Mesenchymal stem cell (in vitro differentiated cells and primary cell): ENCODE data around the gene TREML1.

Experiments
- DNase-seq: peaks from one replicate; pipeline ENCODE4 v3.0.0-alpha.2; 2013
- H2AFZ ChIP-seq: one replicate; pipeline ENCODE4 v1.6.1; 2013; ENCODE audit warnings: low read depth, mild to moderate bottlenecking, control low read depth, inconsistent platforms, low read length, moderate library complexity
- H2AK5ac ChIP-seq: 2 replicates; pipeline ENCODE4 v1.6.1; 2013; ENCODE audit warnings: low read length, moderate library complexity, mild to moderate bottlenecking, inconsistent platforms; ENCODE audit not compliant: severe bottlenecking
- H2BK120ac ChIP-seq: one replicate; pipeline ENCODE4 v1.6.1; 2013; ENCODE audit warnings: low read depth, mild to moderate bottlenecking, inconsistent platforms, low read length, moderate library complexity
- H2BK12ac ChIP-seq, 2 experiments: one replicate each; pipeline ENCODE4 v1.6.1; 2013; ENCODE audit warnings: inconsistent platforms in 2 of 2, low read length in 2 of 2, mild to moderate bottlenecking in 2 of 2, moderate library complexity in 2 of 2, control low read depth in 1 of 2
- H2BK15ac ChIP-seq: one replicate; pipeline ENCODE4 v1.6.1; 2013; ENCODE audit warnings: mild to moderate bottlenecking, low read depth, inconsistent platforms; ENCODE audit not compliant: poor library complexity, severe bottlenecking
- H2BK5ac ChIP-seq: 2 replicates; pipeline ENCODE4 v1.6.1; 2013; ENCODE audit warnings: low read depth, mild to moderate bottlenecking, low read length, control low read depth, inconsistent platforms; ENCODE audit not compliant: poor library complexity, severe bottlenecking
- H3K14ac ChIP-seq, 2 experiments: one replicate each; pipeline ENCODE4 v1.6.1; 2013; ENCODE audit warnings: inconsistent platforms in 2 of 2, low read length in 2 of 2, control low read depth in 1 of 2, mild to moderate bottlenecking in 1 of 2, moderate library complexity in 1 of 2
- H3K18ac ChIP-seq, 2 experiments: one replicate each; pipeline ENCODE4 v1.6.1; 2013; ENCODE audit warnings: inconsistent platforms in 2 of 2, low read length in 2 of 2, control low read depth in 1 of 2, low read depth in 1 of 2, mild to moderate bottlenecking in 1 of 2
- H3K23ac ChIP-seq, 2 experiments: one replicate each; pipeline ENCODE4 v1.6.1; 2013; ENCODE audit warnings: inconsistent platforms in 2 of 2, low read length in 2 of 2, mild to moderate bottlenecking in 2 of 2, moderate library complexity in 2 of 2, control low read depth in 1 of 2
- H3K27ac ChIP-seq: 2 replicates; pipeline ENCODE4 v1.5.1; 2013; ENCODE audit warnings: mild to moderate bottlenecking, moderate library complexity, low read length, control low read depth, inconsistent platforms; ENCODE audit not compliant: poor library complexity, severe bottlenecking
- H3K27me3 ChIP-seq, 2 experiments: 2 replicates each; pipeline versions ENCODE4 v1.6.1 to v1.7.0; 2013; ENCODE audit warnings: low read length in 2 of 2, mild to moderate bottlenecking in 2 of 2, moderate library complexity in 2 of 2, control low read depth in 1 of 2, inconsistent platforms in 1 of 2; ENCODE audit not compliant: control insufficient read depth in 1 of 2, insufficient read depth in 1 of 2
- H3K36me3 ChIP-seq, 2 experiments: 2 replicates each; pipeline versions ENCODE4 v1.6.1 to v1.7.0; 2013; ENCODE audit warnings: low read length in 2 of 2, control low read depth in 1 of 2, inconsistent platforms in 1 of 2, low read depth in 1 of 2, mild to moderate bottlenecking in 1 of 2; ENCODE audit not compliant: insufficient read depth in 2 of 2, control insufficient read depth in 1 of 2
- H3K4ac ChIP-seq, 2 experiments: one replicate each; pipeline ENCODE4 v1.6.1; 2013; ENCODE audit warnings: inconsistent platforms in 2 of 2, low read length in 2 of 2, mild to moderate bottlenecking in 2 of 2, moderate library complexity in 2 of 2, control low read depth in 1 of 2, low read depth in 1 of 2
- H3K4me1 ChIP-seq: 2 replicates; pipeline ENCODE4 v1.6.1; 2013; ENCODE audit warnings: low read depth, low read length, control low read depth; ENCODE audit not compliant: control insufficient read depth, insufficient read depth
- H3K4me2 ChIP-seq: 2 replicates; pipeline ENCODE4 v1.6.1; 2013; ENCODE audit warnings: low read length, mild to moderate bottlenecking, inconsistent platforms; ENCODE audit not compliant: poor library complexity, severe bottlenecking
- H3K4me3 ChIP-seq, 2 experiments: 2 replicates each; pipeline versions ENCODE4 v1.5.1 to v1.7.0; 2013; ENCODE audit warnings: low read length in 2 of 2, mild to moderate bottlenecking in 2 of 2, control low read depth in 1 of 2, low read depth in 1 of 2; ENCODE audit not compliant: insufficient read depth in 1 of 2
- H3K79me1 ChIP-seq: replicated peaks from 2 replicates; pipeline ENCODE4 v1.6.1; 2013; ENCODE audit warnings: mild to moderate bottlenecking, control low read depth, low read length, inconsistent platforms; ENCODE audit not compliant: poor library complexity, severe bottlenecking
- H3K9ac ChIP-seq: 2 replicates; pipeline ENCODE4 v1.7.0; 2013; ENCODE audit warnings: mild to moderate bottlenecking, low read length, moderate library complexity
- H3K9me3 ChIP-seq: 2 replicates; pipeline ENCODE4 v1.7.0; 2013; ENCODE audit warnings: mild to moderate bottlenecking, low read length; ENCODE audit not compliant: control insufficient read depth
- H4K8ac ChIP-seq: one replicate; pipeline ENCODE4 v1.6.1; 2013; ENCODE audit warnings: inconsistent platforms, mild to moderate bottlenecking, low read length, moderate library complexity
- H4K91ac ChIP-seq: one replicate; pipeline ENCODE4 v1.6.1; 2013; ENCODE audit warnings: mild to moderate bottlenecking, low read length, inconsistent platforms
- WGBS: methylation state at CpG from one replicate; pipeline ENCODE4 v1.1.7; 2013; ENCODE audit warnings: mixed read lengths; 5-methylcytosine and 5-hydroxymethylcytosine counted together

The TREML1 gene

GRCh38 chr6:41193171-41193734, 39.1 kb upstream of the TREML1 start:
- H2AFZ ChIP-seq, result no peak overlapping the region
- 85% methylated on average over 5 of the region's 5 CpGs for WGBS
- no peak for DNase-seq

GRCh38 chr6:41191569-41191968, 37.4 kb upstream of the TREML1 start:
- 21% methylated on average over 6 of the region's 6 CpGs for WGBS

More at GRCh38 chr6:41193171-41193734, 39.1 kb upstream of the TREML1 start:
- H2BK15ac ChIP-seq, result no peak overlapping the region
- H2BK5ac ChIP-seq, result no peak overlapping the region
- H3K23ac ChIP-seq, result no peak overlapping the region
- no peak overlapping the region for H3K18ac ChIP-seq
- H3K9ac ChIP-seq, result no peak overlapping the region
- H2BK120ac ChIP-seq, result no peak overlapping the region
- H4K8ac ChIP-seq, result no peak overlapping the region
- H3K4me1 ChIP-seq, result no peaks in the 10 kb centered on the region
- no peak overlapping the region for H3K4me2 ChIP-seq
- H3K27me3 ChIP-seq, result peaks cover 42 to 53% of the 10 kb centered on the region in 2 experiments
- no peak overlapping the region for H3K14ac ChIP-seq
- H3K4me3 ChIP-seq, result no peak overlapping the region
- no peak overlapping the region for H2AK5ac ChIP-seq
- H3K27ac ChIP-seq, result no peak overlapping the region
- H3K36me3 ChIP-seq, result no peaks in the 10 kb centered on the region
- no peak overlapping the region for H2BK12ac ChIP-seq
- no peak overlapping the region for H3K4ac ChIP-seq
- peaks cover 12% of the 10 kb centered on the region for H3K9me3 ChIP-seq
- no peaks in the 10 kb centered on the region for H3K79me1 ChIP-seq
- H4K91ac ChIP-seq, result no peak overlapping the region

GRCh38 chr6:41190791-41191190, 36.6 kb upstream of the TREML1 start:
- Histone ChIP-seq H3K36me3 (no peaks in the 10 kb centered on the region), H3K14ac (no peak overlapping the region), H4K8ac (no peak overlapping the region), H3K27me3 (peaks cover 45 to 48% of the 10 kb centered on the region in 2 experiments), H3K27ac (no peak overlapping the region), H3K79me1 (no peaks in the 10 kb centered on the region), H2AK5ac (no peak overlapping the region), H3K4me3 (no peak overlapping the region), H3K4ac (no peak overlapping the region), H3K18ac (no peak overlapping the region), H4K91ac (no peak overlapping the region), H3K9me3 (peaks cover 12% of the 10 kb centered on the region), H3K9ac (no peak overlapping the region), H3K23ac (no peak overlapping the region), H3K4me1 (no peaks in the 10 kb centered on the region), H3K4me2 (no peak overlapping the region), H2BK12ac (no peak overlapping the region), H2BK15ac (no peak overlapping the region), H2BK120ac (no peak overlapping the region), H2AFZ (no peak overlapping the region), H2BK5ac (no peak overlapping the region)
- WGBS, result 91% methylated on average over 3 of the region's 3 CpGs
- no peak for DNase-seq

More at GRCh38 chr6:41191569-41191968, 37.4 kb upstream of the TREML1 start:
- H3K79me1 ChIP-seq, result no peaks in the 10 kb centered on the region
- H3K4ac ChIP-seq, result no peak overlapping the region
- DNase-seq, result peak; percentile 14
- H2AFZ ChIP-seq, result no peak overlapping the region
- H3K18ac ChIP-seq, result no peak overlapping the region
- H2BK15ac ChIP-seq, result no peak overlapping the region
- no peak overlapping the region for H2BK12ac ChIP-seq
- H3K23ac ChIP-seq, result no peak overlapping the region
- no peaks in the 10 kb centered on the region for H3K36me3 ChIP-seq
- no peak overlapping the region for H3K4me2 ChIP-seq
- H3K27ac ChIP-seq, result no peak overlapping the region
- peaks cover 45 to 49% of the 10 kb centered on the region in 2 experiments for H3K27me3 ChIP-seq
- H2AK5ac ChIP-seq, result no peak overlapping the region
- H3K14ac ChIP-seq, result no peak overlapping the region
- H2BK120ac ChIP-seq, result no peak overlapping the region
- peaks cover 12% of the 10 kb centered on the region for H3K9me3 ChIP-seq
- no peaks in the 10 kb centered on the region for H3K4me1 ChIP-seq
- H2BK5ac ChIP-seq, result no peak overlapping the region
- no peak overlapping the region for H3K9ac ChIP-seq
- no peak overlapping the region for H4K91ac ChIP-seq
- H4K8ac ChIP-seq, result no peak overlapping the region
- no peak overlapping the region for H3K4me3 ChIP-seq

- H2AFZ ChIP-seq, result no peak overlapping the region
- no peak overlapping the region for H3K9ac ChIP-seq
- no peak overlapping the region for H2BK5ac ChIP-seq
- H2BK12ac ChIP-seq, result no peak overlapping the region
- no peaks in the 10 kb centered on the region for H3K36me3 ChIP-seq
- DNase-seq, result no peak
- H2BK15ac ChIP-seq, result no peak overlapping the region
- no peak overlapping the region for H3K4me3 ChIP-seq
- H3K18ac ChIP-seq, result no peak overlapping the region
- 100% methylated on average over 1 of the region's 2 CpGs for WGBS
- H3K27me3 ChIP-seq, result peaks cover 40 to 44% of the 10 kb centered on the region in 2 experiments
- H3K14ac ChIP-seq, result no peak overlapping the region
- no peak overlapping the region for H2AK5ac ChIP-seq
- no peak overlapping the region for H3K4me2 ChIP-seq
- no peak overlapping the region for H3K27ac ChIP-seq
- H4K8ac ChIP-seq, result no peak overlapping the region
- H3K4ac ChIP-seq, result no peak overlapping the region
- H4K91ac ChIP-seq, result no peak overlapping the region
- H3K4me1 ChIP-seq, result no peaks in the 10 kb centered on the region
- peaks cover 12% of the 10 kb centered on the region for H3K9me3 ChIP-seq
- no peaks in the 10 kb centered on the region for H3K79me1 ChIP-seq
- no peak overlapping the region for H2BK120ac ChIP-seq
- H3K23ac ChIP-seq, result no peak overlapping the region
These were observed 35.8 kb upstream of the TREML1 start for GRCh38 chr6:41189967-41190366.
